ENCODE measurements around the gene UCP2. TPM values are rescaled to one million over a fixed set of nuclear protein-coding genes. Genes with fewer than 3 reads are reported as not detected.

Gene UCP2
- total and polyA plus RNA-seq, 7 donors = 23.8 to 117 (median 37.2) TPM

GRCh38 chr11:73975479-73975757 is 7.2 kb downstream of the UCP2 start:
- 84 to 91% methylated on average over 6 of the region's 6 CpGs for WGBS, 2 donors
- H3K4me1 ChIP-seq = no peaks in the 10 kb centered on the region
- peak; percentile 45 for DNase-seq
- intact Hi-C loops (cut with DNase I) = no loop called here
- no peak overlapping the region for H3K27ac ChIP-seq
- H3K9me3 ChIP-seq = no peaks in the 10 kb centered on the region
- H3K4me3 ChIP-seq = no peak overlapping the region
- peaks cover 0 to 42% (median 8%) of the 10 kb centered on the region in 4 donors for H3K36me3 ChIP-seq
- H3K27me3 ChIP-seq = no peaks in the 10 kb centered on the region
- TF ChIP-seq POLR2AphosphoS5 (IDR thresholded peaks at IDR 0.05) (no peak), POLR2A (IDR thresholded peaks at IDR 0.05) (no peak), CTCF (IDR thresholded peaks at IDR 0.05) (no peak), EP300 (IDR thresholded peaks at IDR 0.05) (no peak)

GRCh38 chr11:73974604-73975478 is 7.8 kb downstream of the UCP2 start:
- peak; percentile 32 for DNase-seq

DNA sequence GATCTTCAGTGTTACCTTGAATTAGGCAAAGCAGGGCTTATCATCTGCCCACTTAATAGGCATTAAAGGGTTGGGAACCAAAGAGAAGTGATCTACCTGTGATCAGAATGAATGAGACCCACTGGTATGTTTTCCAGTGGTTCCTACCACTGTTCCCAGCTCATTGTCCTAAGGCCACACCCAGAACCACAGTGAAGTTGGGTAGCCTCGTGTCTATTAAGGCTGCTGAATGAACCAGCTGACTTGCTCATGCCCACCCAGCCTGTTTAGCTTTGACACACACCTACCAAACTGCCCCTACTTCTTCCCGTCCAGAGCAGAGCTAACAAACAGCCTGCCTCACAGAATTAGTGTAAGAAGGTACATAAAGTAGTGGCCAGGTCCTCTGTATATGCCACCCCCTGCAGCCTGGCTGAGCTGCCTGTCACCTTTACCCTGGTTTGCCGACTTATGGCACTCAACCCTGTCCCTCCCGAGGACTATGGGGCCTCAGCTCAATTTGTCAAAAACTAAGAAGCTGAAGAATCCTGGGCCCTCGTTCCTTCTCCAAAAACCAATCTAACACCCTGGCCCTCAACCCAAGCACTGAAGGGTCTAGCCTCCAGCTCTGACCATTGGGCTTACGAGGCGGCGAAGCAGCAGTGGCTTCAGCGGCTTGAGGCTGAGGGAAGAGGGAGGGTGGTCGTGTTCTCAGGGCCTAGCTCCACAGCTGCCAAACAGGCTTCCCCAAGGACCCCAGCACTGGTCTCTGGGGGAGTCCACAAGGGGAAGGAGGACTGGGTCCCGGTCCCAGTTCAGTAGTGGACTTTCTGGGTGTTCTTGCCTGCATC is 9.8 kb downstream of the UCP2 start:
- H3K27me3 ChIP-seq = no peaks in the 10 kb centered on the region
- no peak overlapping the region for H3K4me3 ChIP-seq
- WGBS, 2 donors = 62 to 79% methylated on average over 11 of the region's 11 CpGs
- H3K4me1 ChIP-seq = no peaks in the 10 kb centered on the region
- intact Hi-C loops (cut with DNase I) = no loop called here
- H3K9me3 ChIP-seq = no peaks in the 10 kb centered on the region
- peak; percentile 44 for DNase-seq
- H3K27ac ChIP-seq = peak overlapping the region in 1 of 4 donors; percentile 42
- TF ChIP-seq CTCF (IDR thresholded peaks at IDR 0.05) (no peak), POLR2A (IDR thresholded peaks at IDR 0.05) (no peak), POLR2AphosphoS5 (IDR thresholded peaks at IDR 0.05) (no peak), EP300 (IDR thresholded peaks at IDR 0.05) (no peak)
- H3K36me3 ChIP-seq = peaks cover 0 to 35% (median 5%) of the 10 kb centered on the region in 4 donors

More at GRCh38 chr11:73974604-73975478, 7.8 kb downstream of the UCP2 start:
- intact Hi-C loops (cut with DNase I) = no loop called here
- 90 to 93% methylated on average over 13 of the region's 13 CpGs for WGBS, 2 donors
- no peaks in the 10 kb centered on the region for H3K27me3 ChIP-seq
- no peaks in the 10 kb centered on the region for H3K4me1 ChIP-seq
- no peak overlapping the region for H3K4me3 ChIP-seq
- no peaks in the 10 kb centered on the region for H3K9me3 ChIP-seq
- peak overlapping the region in 1 of 4 donors; percentile 38 for H3K27ac ChIP-seq
- H3K36me3 ChIP-seq = peaks cover 0 to 42% (median 8%) of the 10 kb centered on the region in 4 donors
- TF ChIP-seq POLR2AphosphoS5 (IDR thresholded peaks at IDR 0.05) = no peak
- TF ChIP-seq CTCF (IDR thresholded peaks at IDR 0.05) = no peak
- TF ChIP-seq EP300 (IDR thresholded peaks at IDR 0.05) = no peak
- no peak for TF ChIP-seq POLR2A (IDR thresholded peaks at IDR 0.05)

GRCh38 chr11:73972187-73972586 is 10.5 kb downstream of the UCP2 start:
- TF ChIP-seq POLR2AphosphoS5 (IDR thresholded peaks at IDR 0.05) = no peak
- TF ChIP-seq CTCF (IDR thresholded peaks at IDR 0.05) = no peak
- TF ChIP-seq POLR2A (IDR thresholded peaks at IDR 0.05) = no peak
- TF ChIP-seq EP300 (IDR thresholded peaks at IDR 0.05) = no peak
- H3K9me3 ChIP-seq = no peaks in the 10 kb centered on the region
- no peak overlapping the region for H3K27ac ChIP-seq
- peaks cover 0 to 28% (median 4%) of the 10 kb centered on the region in 4 donors for H3K36me3 ChIP-seq
- no peaks in the 10 kb centered on the region for H3K27me3 ChIP-seq
- DNase-seq = peak; percentile 25
- intact Hi-C loops (cut with DNase I) = no loop called here
- H3K4me1 ChIP-seq = no peaks in the 10 kb centered on the region
- no peak overlapping the region for H3K4me3 ChIP-seq
- 75 to 76% methylated on average over 1 of the region's 1 CpG for WGBS, 2 donors
